Stimulated activated naive CD4-positive, alpha-beta T cell (primary cell): ENCODE data around the gene LYRM2.

ENCODE experiments used
- DNase-seq, 6 experiments: peaks; one replicate each; lab custom pipeline; 2025; lab: John Stamatoyannopoulos, UW

Gene LYRM2

DNA sequence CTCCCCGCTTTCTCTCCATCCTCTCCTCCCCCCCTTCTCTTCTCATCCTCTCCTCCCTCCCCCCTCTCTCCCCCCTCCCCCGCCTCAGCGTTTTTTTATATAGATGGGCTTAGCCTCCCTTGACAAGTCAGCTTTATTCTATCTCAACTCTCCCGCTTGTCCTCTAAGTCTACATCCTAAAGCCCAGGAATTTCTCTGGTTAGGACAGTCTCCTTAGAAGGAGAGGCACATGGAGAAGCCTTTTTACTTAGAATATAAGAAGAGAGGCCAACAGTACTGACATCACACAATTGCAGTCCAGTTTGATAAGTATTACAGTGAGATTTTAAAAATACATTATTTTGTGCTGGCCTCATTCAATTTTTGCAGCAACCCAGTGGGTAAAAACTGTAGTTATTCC lies 83.5 kb downstream of the LYRM2 start:
- no peak for DNase-seq

DNA sequence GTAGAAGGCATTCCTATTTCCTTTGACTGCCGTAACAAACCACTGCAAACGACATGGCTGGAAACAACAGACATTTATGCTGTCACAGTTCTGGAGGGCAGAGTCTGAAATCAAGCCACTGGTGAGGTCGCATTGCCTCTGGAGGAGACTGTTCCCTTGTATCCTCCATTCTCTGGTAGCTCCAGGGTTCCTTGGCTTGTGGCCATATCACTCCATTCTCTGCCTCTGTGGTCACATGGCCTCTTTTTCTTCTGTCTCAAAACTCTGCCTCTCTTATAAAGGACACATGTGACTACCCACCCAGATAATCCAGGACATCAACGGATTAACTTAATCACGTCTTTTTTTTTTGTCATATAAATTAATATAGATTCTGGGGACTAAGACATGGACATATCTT lies 84.4 kb downstream of the LYRM2 start:
- DNase-seq, result no peak

DNA sequence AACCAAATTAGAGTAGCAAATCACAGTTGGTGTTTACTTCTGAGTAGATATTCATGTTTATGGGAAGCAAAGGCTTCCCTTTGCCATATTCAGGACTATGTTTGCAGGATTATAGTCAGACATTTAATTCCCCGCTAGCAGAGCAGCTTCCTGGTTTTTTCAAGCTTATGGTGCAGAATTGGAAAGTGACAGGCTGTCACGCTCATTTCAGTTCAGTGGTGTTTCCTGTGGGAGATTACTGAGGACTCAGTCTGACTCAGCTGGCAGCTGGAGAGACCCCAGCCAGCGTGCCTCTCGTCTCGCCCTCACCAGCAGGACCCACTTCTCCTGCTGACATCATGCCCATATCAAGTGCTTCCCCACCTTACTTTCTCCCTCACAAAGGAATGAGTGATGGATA lies 85.1 kb downstream of the LYRM2 start:
- DNase-seq, result no peak

DNA sequence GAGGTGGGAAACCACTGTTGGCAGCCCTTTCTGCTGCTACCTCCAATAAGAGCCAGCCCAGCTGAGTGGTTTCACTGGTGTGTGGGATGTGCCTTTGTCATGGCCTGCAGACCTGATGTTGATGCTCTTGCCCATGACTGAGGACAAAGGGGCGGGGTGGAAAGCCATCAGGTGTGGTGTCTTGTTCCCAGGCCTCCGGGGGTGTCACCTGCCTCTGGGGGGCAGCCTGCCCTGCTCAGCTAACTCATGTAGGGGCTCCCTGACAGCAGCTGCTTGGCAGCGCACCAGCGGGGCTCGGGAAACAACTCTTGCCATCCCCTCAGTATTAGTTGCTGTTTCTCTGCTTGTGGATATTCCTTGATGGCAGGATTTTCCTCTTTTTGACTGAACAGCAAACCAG lies 91.3 kb downstream of the LYRM2 start:
- no peak for DNase-seq

DNA sequence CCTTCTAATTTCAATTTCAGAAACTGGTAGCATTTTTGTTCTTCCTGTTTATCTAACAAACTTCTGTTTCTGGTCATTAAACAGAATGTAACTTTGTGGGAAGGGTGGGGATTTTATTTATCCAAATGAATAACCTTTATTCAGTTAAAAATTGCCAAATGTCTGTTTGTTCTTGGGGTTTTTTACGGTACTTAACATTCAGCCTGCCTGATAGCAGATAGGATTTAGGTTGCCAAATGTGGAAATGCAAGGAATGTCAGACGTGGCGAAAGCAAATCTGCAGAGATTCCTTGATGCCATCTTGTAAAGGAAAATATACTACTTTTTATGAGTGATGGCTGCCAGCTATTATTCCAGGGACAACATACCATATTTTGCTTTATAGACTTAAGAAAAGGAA lies 95.7 kb downstream of the LYRM2 start:
- DNase-seq, result no peak

DNA sequence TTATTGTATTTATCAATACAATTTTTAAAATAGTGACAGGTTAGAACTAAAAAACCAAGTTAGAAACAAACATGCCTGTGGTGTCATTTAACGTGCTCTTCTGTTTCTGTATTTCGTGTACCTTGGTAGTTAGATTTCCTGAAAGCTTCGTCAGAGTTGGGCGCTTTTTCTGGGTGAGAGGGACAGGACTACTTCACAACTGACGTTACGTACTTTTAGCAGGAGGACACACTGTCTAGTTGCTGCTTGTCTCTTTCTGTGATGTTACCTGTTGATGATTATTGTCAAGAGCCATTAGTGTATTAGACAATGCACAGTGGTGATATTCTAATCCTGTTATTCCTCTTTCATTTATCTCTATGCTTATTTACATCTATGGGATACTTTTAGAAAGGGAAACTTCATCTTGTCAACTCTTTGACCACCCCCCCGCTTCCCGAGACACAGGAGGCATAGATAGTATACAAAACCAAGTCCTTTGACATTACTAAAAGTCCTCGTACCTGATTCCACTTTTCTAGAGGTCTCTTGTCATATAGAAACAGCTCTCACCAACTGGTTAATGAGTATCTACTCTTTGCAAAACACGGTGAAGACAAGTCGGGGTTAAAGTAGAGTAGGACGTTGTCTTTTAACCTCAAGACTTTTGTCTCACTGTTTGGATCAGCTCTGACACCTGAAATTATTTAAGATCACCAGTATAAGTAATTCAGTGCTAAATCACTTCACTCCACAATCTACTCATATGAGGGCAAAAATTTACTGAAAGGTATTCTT lies 96.3 kb downstream of the LYRM2 start:
- DNase-seq, result no peak

DNA sequence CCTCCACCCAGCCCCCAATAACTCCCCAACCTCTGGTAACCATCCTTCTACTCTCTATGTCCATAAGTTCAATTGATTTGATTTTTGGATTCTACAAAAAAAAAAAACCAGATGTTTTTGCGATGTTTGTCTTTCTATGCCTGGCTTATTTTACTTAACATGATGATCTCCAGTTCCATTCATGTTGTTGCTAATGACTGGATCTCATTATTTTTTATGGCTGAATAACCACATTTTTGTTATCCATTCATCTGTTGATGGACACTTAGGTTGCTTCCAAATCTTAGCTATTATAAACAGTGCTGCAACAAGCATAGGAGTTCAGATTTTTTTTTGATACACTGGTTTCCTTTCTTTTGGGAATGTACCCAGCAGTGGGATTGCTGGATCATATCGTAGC lies 98.8 kb downstream of the LYRM2 start:
- no peak for DNase-seq

DNA sequence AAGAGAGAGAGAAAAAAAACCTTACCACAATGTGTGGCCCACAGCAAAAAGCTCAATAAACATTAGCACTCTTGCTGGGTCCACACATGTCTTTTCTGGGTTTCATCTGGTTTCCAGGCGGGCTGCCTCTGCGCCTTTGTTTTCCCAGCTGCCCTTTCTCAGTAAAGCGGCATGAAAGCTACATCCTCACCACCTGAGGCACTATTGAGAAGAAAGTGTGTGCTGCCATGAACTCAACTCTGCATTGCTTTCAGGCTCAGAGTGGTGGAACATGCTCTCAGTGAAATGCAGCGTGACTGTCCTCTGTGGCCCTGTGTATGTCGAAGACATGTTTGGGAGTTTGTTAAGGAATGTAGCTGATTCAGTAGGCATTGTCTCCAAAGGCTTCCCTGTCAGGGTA lies 102.3 kb downstream of the LYRM2 start:
- no peak for DNase-seq

DNA sequence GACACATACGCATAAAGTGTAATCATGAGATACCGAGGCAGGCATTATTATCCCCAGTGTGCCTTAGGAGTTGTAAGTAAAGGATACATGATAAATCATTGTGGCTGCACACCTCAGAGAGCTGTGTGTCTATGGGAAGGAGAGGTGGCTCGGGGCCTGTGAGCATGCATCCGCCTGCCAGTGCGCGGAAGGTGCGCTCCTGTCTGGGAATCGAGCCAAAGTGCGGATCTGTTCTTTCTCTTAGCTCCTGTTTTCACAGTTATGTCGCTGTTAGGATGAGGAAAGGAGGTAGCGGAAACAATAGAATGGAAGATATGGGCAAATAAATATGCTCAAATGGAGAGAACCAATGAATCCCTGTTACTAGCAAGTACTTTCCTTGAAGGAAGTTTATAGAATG lies 107.6 kb downstream of the LYRM2 start:
- no peak for DNase-seq

DNA sequence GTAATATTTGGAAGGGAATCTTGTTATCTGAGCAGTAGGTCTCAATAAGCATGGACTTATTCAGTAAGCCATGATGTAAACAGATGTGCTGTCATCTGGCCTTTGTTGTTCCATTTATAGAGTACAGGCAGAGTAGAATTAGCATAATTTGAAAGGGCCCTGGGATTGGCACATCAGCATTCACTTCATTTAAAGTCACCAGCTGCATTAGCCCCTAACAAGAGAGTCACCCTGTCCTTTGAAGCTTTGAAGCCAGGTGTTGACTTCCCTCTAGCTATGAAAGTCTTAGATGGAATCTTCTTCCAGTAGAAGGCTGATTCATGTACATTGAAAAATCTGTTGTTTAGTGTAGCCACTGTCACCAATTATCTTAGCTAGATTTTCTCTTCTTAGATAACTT lies 109.7 kb downstream of the LYRM2 start:
- DNase-seq, result no peak

DNA sequence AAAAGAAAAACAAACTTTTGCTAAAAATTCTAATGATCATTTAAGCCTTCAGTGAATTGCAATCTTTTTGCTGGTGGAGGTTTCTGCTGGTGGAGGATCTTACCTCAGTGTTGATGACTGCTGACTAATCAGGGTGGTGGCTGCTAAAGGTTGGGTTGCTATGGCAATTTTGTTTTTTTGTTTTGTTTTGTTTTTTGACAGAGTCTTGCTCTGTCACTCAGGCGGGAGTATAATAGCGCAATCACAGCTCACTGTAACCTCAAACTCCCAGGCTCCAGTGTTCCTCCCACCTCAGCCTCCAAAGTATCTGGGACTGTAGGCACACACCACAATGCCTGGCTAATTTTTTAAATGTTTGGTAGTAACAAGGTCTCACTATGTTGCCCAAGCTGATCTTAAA lies 110.9 kb downstream of the LYRM2 start:
- no peak for DNase-seq

DNA sequence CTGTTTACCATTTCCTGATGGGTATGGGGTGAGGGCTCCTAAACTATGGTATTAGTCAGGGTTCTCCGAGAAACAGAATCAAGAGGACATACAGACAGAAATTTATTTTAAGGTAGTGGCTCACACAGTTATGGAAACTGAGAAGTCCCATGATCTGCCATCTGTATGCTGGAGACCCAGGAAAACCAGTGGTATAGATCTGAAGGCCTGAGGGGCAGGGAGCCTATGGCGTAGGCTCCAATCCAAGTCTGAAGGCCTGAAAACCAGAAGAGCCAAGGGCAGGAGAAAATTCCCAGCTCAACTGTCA lies 112.0 kb downstream of the LYRM2 start:
- no peak for DNase-seq

DNA sequence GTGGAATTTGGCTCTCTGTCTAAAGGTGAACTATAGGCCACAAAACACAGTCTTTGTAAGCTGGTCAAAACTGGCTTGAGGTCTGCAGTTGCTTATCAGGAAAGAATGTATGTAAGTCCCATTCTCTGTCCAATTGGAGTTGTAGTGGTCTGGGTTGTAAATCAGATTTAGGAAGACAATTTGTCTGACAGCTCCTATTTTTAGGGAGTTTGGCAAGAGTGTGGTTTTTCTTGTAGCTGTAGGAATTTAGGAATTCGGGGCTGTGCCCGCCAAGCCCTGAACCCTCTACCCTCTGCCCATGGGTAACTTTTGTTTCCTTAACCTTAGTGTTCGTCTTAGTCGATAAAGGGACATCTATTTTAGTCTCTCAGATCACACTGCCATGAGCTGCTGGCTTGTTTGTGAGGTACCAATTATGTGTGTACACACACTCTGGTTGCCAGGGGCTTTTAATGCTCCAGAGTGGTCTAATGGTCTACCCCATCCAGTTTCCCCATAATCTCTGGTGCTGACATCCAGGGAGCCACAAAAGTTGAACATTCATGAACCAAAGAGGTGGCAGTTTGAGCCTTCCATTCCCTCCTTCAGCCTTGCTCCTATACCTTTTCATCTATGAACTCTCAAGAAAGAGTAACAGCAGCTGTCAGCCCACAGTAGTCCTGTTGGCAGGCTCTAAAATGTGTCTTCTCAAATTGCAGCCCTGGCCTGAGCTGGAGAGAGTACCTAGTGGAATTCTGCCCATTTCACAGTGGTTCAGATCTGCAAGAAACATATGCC lies 112.6 kb downstream of the LYRM2 start:
- no peak for DNase-seq

DNA sequence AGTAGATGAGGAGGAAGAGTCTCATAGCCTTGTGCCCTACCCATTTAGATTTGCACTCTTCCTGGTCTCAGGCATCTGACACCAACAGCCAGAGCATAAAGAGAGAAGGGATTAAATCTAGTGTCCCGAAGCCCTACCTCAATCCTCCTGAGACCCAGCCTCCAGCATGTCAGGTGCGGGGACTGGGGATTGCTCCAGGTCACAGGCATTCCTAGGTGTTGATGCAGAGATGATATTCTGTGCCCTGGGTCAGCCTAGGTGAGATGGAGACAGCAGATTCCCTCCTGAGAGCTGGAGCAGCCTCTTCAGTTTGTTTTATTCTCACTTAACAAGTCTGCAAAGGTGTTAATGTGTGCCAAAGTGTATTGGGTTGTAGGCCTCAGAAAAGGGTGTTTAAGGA lies 115.8 kb downstream of the LYRM2 start:
- DNase-seq, result no peak

DNA sequence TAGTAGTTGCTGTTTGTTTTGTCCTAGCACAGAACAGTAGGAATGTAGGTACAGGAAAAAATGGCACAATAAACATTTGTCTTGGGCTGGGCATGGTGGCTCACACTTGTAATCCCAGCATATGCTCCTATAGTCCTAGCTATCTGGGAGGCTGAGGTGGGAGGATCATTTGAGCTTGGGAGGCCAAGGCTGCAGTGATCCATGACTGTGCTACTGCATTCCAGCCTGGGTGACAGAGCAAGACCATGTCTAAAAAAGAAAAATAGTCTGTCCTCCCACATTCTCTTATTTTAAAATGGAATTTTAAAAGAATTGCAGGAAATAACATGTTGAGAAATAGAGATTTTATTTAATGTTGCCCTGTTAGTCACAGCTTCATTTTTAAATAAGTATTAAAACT lies 117.8 kb downstream of the LYRM2 start:
- no peak for DNase-seq

DNA sequence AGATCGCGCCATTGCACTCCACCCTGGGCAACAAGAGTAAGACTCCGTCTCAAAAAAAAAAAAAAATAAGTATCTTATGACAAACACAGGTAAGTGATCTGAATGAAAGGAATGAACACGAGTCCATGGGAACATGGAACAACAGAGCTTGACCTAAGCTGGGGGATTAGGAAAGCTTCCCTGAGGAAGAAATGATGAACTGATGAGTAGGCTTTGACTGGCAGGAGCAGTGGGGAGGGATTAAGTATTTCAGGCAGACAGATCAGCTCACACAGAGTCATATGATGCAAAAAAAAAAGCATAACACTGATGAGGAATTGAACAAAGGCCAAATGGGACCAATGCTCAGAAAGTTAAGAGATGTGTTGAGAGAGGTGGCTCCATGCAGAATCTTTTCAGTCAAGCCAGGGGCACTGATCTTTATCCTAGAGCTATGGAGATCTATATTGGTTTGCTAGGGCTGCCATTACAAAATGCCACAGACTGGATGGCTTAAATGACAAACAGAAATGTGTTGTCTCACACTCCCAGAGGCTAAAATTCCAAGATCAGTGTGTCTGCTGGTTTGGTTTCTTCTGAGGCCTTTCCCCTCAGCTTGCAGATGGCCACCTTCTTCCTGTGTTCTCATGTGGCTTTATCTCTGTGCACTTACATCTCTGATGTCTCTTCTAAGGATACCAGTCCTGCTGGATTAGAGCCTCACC lies 120.0 kb downstream of the LYRM2 start:
- DNase-seq, result no peak
